B cell (primary cell): ENCODE measurements around the gene RNASE3.
"Not testable (repeated sequence)": the region's sequence is repeated elsewhere in the genome, so short reads cannot be mapped to it uniquely, and the experiment has no call there.

ENCODE experiments used
- EZH2 ChIP-seq: IDR thresholded peaks from 2 replicates; pipeline ENCODE4 v1.6.1; 2012; ENCODE audit warnings: borderline replicate concordance, low read depth, mild to moderate bottlenecking, moderate library complexity, low read length; ENCODE audit not compliant: insufficient read depth, poor library complexity, severe bottlenecking
- TF ChIP-seq, protein P1 (sequence below): fragments of 200-600 bp; IDR thresholded peaks from one replicate; pipeline ENCODE4 v1.8.0; 2022; ENCODE audit warnings: antibody characterized with exemption, mild to moderate bottlenecking

DNA sequence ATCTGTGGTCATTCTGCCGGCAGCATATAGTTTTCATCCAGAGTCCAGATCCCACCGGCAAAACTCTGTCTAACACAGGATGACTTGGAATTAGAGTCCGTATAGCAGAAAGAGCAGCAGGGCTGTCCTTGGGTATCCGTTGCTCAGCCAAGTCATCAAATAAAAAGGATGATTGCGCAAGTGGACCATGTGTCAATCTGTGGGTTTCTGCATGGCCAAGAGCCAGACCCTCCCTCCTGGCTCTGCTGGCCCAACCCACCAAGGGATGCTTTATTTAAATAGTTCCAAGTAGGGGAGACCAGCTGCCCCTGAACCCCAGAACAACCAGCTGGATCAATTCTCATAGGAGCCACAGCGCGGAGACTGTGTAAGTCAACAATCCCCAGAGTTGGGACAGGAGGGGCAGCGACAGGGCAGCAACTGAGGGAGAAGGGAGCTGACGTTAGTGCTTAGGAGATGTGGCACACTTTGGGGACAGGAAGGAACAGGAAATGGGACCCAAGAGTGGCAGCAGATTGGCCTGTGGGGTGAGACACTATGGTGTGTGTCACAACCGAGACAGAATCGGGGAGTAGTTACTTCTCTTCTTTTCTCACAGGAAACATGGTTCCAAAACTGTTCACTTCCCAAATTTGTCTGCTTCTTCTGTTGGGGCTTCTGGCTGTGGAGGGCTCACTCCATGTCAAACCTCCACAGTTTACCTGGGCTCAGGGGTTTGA, 28.0 kb downstream of the RNASE3 start:
- TF ChIP-seq, protein P1, sequence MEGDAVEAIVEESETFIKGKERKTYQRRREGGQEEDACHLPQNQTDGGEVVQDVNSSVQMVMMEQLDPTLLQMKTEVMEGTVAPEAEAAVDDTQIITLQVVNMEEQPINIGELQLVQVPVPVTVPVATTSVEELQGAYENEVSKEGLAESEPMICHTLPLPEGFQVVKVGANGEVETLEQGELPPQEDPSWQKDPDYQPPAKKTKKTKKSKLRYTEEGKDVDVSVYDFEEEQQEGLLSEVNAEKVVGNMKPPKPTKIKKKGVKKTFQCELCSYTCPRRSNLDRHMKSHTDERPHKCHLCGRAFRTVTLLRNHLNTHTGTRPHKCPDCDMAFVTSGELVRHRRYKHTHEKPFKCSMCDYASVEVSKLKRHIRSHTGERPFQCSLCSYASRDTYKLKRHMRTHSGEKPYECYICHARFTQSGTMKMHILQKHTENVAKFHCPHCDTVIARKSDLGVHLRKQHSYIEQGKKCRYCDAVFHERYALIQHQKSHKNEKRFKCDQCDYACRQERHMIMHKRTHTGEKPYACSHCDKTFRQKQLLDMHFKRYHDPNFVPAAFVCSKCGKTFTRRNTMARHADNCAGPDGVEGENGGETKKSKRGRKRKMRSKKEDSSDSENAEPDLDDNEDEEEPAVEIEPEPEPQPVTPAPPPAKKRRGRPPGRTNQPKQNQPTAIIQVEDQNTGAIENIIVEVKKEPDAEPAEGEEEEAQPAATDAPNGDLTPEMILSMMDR, result not testable (repeated sequence)
- TF ChIP-seq EZH2, result not testable (repeated sequence)
